Neural progenitor cell (in vitro differentiated cells): ENCODE measurements around the gene PRKAG2. TPM values are rescaled to one million over a fixed set of nuclear protein-coding genes. Genes with fewer than 3 reads are reported as not detected.

Experiments used
- DNase-seq: peaks from one replicate; pipeline ENCODE4 v3.0.0-alpha.2; 2016; ENCODE audit warnings: low spot score
- H2AFZ ChIP-seq: fragments of 200-600 bp; sonication (generic); replicated peaks from 2 replicates; pipeline ENCODE4 v1.6.1; 2016; ENCODE audit warnings: antibody characterized with exemption
- H3F3A ChIP-seq: fragments of 200-600 bp; sonication (generic); 2 replicates; pipeline ENCODE4 v1.6.1; 2016; ENCODE audit warnings: antibody characterized with exemption, low read depth
- H3K27ac ChIP-seq: fragments of 200-600 bp; sonication (generic); 2 replicates; pipeline ENCODE4 v1.5.1; 2016; ENCODE audit warnings: mild to moderate bottlenecking
- H3K27me3 ChIP-seq: fragments of 200-600 bp; sonication (generic); 2 replicates; pipeline ENCODE4 v1.6.1; 2016; ENCODE audit warnings: mild to moderate bottlenecking, moderate library complexity
- H3K36me3 ChIP-seq: fragments of 200-600 bp; sonication (generic); 2 replicates; pipeline ENCODE4 v1.5.1; 2016
- H3K4me1 ChIP-seq: fragments of 200-600 bp; sonication (generic); 2 replicates; pipeline ENCODE4 v1.6.1; 2016; ENCODE audit warnings: mixed run types
- H3K4me2 ChIP-seq: fragments of 200-600 bp; sonication (generic); 2 replicates; pipeline ENCODE4 v1.6.1; 2016
- H3K4me3 ChIP-seq: fragments of 200-600 bp; sonication (generic); 2 replicates; pipeline ENCODE4 v1.5.1; 2016
- H3K79me2 ChIP-seq: fragments of 200-600 bp; sonication (generic); 2 replicates; pipeline ENCODE4 v1.6.1; 2016; ENCODE audit warnings: low read depth
- H3K9ac ChIP-seq: fragments of 200-600 bp; sonication (generic); 2 replicates; pipeline ENCODE4 v1.6.1; 2016
- H3K9me3 ChIP-seq: fragments of 200-600 bp; sonication (generic); 2 replicates; pipeline ENCODE4 v1.5.1; 2016; ENCODE audit warnings: low read depth
- H4K20me1 ChIP-seq: fragments of 200-600 bp; sonication (generic); 2 replicates; pipeline ENCODE4 v1.6.1; 2016; ENCODE audit warnings: low read depth
- H3K27ac Mint-ChIP-seq: 3 replicates; pipeline ENCODE4 v1.8.0; 2021; ENCODE audit warnings: mixed read lengths
- H3K27me3 Mint-ChIP-seq: 2 replicates; pipeline ENCODE4 v1.8.0; 2022; ENCODE audit warnings: low read depth, mild to moderate bottlenecking, inconsistent platforms, moderate library complexity, mixed read lengths; ENCODE audit not compliant: insufficient read depth
- H3K36me3 Mint-ChIP-seq: 3 replicates; pipeline ENCODE4 v1.8.0; 2021; ENCODE audit warnings: mixed read lengths
- H3K4me1 Mint-ChIP-seq: 3 replicates; pipeline ENCODE4 v1.8.0; 2021; ENCODE audit warnings: mixed read lengths
- H3K4me3 Mint-ChIP-seq: 3 replicates; pipeline ENCODE4 v1.8.0; 2021; ENCODE audit warnings: mild to moderate bottlenecking, moderate library complexity, mixed read lengths
- H3K9me3 Mint-ChIP-seq: 3 replicates; pipeline ENCODE4 v1.8.0; 2020; ENCODE audit warnings: mixed read lengths
- CTCF ChIP-seq: fragments of 200-600 bp; sonication (generic); IDR thresholded peaks from 2 replicates; pipeline ENCODE4 v1.5.1; 2017; ENCODE audit warnings: antibody characterized with exemption, mild to moderate bottlenecking
- EZH2 ChIP-seq: fragments of 200-600 bp; sonication (generic); IDR thresholded peaks from 2 replicates; pipeline ENCODE4 v1.6.1; 2017; ENCODE audit warnings: antibody characterized with exemption, mild to moderate bottlenecking, moderate library complexity
- EZH2phosphoT487 ChIP-seq: fragments of 200-600 bp; sonication (generic); IDR thresholded peaks from 2 replicates; pipeline ENCODE4 v1.6.1; 2017; ENCODE audit warnings: antibody characterized with exemption
- total RNA-seq: library from RNA; depleted of rRNA; stranded (reverse); fragments of >200 nt; gene quantifications from 2 replicates; pipeline ENCODE4 v1.2.3, GENCODE V29; 2015; ENCODE audit warnings: low replicate concordance

PRKAG2 gene
- total RNA-seq, 1 donor from 2014 or later, result 11.4 TPM

- H3K27ac Mint-ChIP-seq, result no peak overlapping the region
- no peak for DNase-seq
- Histone ChIP-seq H3K79me2 (no peaks in the 10 kb centered on the region), H3F3A (no peaks in the 10 kb centered on the region), H4K20me1 (no peaks in the 10 kb centered on the region), H3K4me1 (peaks cover 1% of the 10 kb centered on the region), H3K36me3 (no peaks in the 10 kb centered on the region), H2AFZ (no peak overlapping the region), H3K4me2 (no peak overlapping the region), H3K27me3 (peaks cover 7% of the 10 kb centered on the region), H3K27ac (no peak overlapping the region), H3K9me3 (no peaks in the 10 kb centered on the region), H3K9ac (no peak overlapping the region), H3K4me3 (no peak overlapping the region)
- H3K4me1 Mint-ChIP-seq, result peaks cover 8% of the 10 kb centered on the region
- H3K9me3 Mint-ChIP-seq, result no peaks in the 10 kb centered on the region
- no peak overlapping the region for H3K4me3 Mint-ChIP-seq
- TF ChIP-seq EZH2 (no peak), CTCF (no peak), EZH2phosphoT487 (no peak)
- H3K27me3 Mint-ChIP-seq, result peaks cover 6% of the 10 kb centered on the region
- no peaks in the 10 kb centered on the region for H3K36me3 Mint-ChIP-seq
Observed at GRCh38 chr7:151710121-151710640, 166.7 kb downstream of the PRKAG2 start.

GRCh38 chr7:151709141-151710038 is 167.5 kb downstream of the PRKAG2 start:
- H3K4me1 ChIP-seq, result peaks cover 5% of the 10 kb centered on the region
- Mint-ChIP-seq H3K4me3 (no peak overlapping the region), H3K4me1 (peaks cover 13% of the 10 kb centered on the region), H3K36me3 (no peaks in the 10 kb centered on the region), H3K27me3 (peaks cover 6% of the 10 kb centered on the region), H3K27ac (no peak overlapping the region), H3K9me3 (no peaks in the 10 kb centered on the region)
- no peak overlapping the region for H3K4me3 ChIP-seq
- H3K4me2 ChIP-seq, result no peak overlapping the region
- H3K79me2 ChIP-seq, result no peaks in the 10 kb centered on the region
- no peak overlapping the region for H3K9ac ChIP-seq
- H3K36me3 ChIP-seq, result no peaks in the 10 kb centered on the region
- H3K27ac ChIP-seq, result no peak overlapping the region
- H3F3A ChIP-seq, result no peaks in the 10 kb centered on the region
- H4K20me1 ChIP-seq, result no peaks in the 10 kb centered on the region
- H2AFZ ChIP-seq, result no peak overlapping the region
- no peaks in the 10 kb centered on the region for H3K9me3 ChIP-seq
- no peak for DNase-seq
- TF ChIP-seq EZH2, result no peak
- TF ChIP-seq CTCF, result no peak
- no peak for TF ChIP-seq EZH2phosphoT487
- peaks cover 7% of the 10 kb centered on the region for H3K27me3 ChIP-seq

GRCh38 chr7:151708610-151709009 is 168.3 kb downstream of the PRKAG2 start:
- Mint-ChIP-seq H3K36me3 (no peaks in the 10 kb centered on the region), H3K27ac (no peak overlapping the region), H3K27me3 (peaks cover 6% of the 10 kb centered on the region), H3K9me3 (no peaks in the 10 kb centered on the region), H3K4me3 (no peak overlapping the region), H3K4me1 (peaks cover 14% of the 10 kb centered on the region)
- no peak for DNase-seq
- H3F3A ChIP-seq, result no peaks in the 10 kb centered on the region
- peaks cover 7% of the 10 kb centered on the region for H3K27me3 ChIP-seq
- H3K79me2 ChIP-seq, result no peaks in the 10 kb centered on the region
- H3K9me3 ChIP-seq, result no peaks in the 10 kb centered on the region
- H2AFZ ChIP-seq, result no peak overlapping the region
- no peak for TF ChIP-seq EZH2phosphoT487
- no peak for TF ChIP-seq CTCF
- TF ChIP-seq EZH2, result no peak
- H3K4me2 ChIP-seq, result no peak overlapping the region
- no peaks in the 10 kb centered on the region for H4K20me1 ChIP-seq
- H3K9ac ChIP-seq, result no peak overlapping the region
- H3K4me1 ChIP-seq, result peaks cover 5% of the 10 kb centered on the region
- H3K4me3 ChIP-seq, result no peak overlapping the region
- no peaks in the 10 kb centered on the region for H3K36me3 ChIP-seq
- H3K27ac ChIP-seq, result no peak overlapping the region
